Retina (tissue), 1 donor: Measurements from ENCODE around the gene ARMCX6.
"Not testable (repeated sequence)": the region's sequence is repeated elsewhere in the genome, so short reads cannot be mapped to it uniquely, and the experiment has no call there.

ENCODE experiments used
- DNase-seq: peaks from one replicate; pipeline ENCODE4 v3.0.0-alpha.2; 2016

ARMCX6 gene

DNA sequence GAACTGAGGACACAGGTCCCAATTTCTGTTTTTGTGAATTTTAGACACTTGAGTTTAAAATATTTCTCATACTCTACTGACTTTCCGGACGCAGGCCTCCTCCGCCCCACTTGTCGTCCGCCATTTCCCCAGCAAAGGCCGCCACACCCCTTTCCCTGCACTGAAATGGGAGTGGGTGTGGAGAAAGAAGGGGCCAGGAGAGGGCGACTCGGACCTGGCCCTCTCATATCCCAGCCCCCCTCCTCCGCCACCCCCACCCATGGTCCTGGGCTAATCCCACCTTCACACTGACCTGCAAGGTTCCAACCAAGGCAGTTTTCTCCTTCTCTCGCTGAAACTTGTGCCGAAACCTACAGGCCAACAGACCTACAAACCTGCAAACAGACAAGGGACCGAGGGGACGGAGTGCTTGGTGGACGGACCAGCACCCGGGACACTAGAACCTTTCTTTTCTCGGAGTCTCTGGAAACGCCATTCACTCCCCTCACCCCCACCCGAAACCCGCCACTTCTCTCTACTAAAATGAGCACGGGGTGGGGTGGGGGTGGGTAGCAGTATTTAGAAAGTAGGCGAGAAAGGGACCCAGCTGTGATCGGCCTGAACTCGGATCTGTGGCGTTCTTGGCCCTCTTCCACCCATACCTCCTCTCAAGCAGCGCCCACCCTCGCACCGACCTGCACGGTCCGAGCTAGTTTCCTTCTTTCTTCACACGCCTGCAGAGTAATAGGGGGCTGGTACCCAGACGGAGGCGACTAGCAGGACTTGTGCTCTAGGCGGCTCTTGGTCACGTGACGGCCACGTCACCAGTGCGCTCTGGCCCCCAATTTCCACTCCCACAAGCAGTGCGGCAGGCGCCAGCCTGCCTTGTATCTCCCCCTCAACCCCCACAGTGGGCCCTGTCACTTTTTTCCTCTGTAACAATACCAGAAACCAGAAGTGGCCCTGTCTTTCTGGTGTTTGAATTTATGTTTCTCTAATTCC, at the start of gene ARMCX6:
ARMCX6 (minus strand) TSS at position 790 of the 981 bp plus-strand sequence. CDS start 1,380 bp downstream, outside the sequence.
- DNase-seq, result peak; percentile 84

DNA sequence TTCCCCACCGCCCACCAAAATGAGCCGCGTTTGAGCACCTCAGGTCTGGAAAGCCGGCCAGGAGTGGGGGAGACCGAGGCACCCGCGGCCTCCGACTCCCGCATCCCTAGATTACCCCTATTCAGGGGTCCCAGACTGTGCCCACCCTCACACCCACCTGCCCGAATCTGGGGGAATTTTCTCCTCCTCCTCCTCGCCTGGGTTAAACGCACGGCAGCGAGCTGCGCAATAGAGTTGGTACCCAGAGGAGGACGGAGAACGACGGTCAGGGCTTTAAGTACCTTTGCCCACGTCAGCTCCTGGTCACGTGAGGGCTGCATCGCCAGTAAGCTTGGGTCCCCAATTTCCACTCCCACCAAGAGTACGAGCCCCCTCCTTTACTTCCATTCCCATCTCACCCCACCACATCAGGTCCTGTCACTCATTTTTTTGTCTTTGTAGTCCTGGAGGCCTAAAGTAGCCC, 41.8 kb upstream of the ARMCX6 start, which contains the start of gene ARMCX2:
ARMCX2 (minus strand) TSS at position 250 of the 463 bp plus-strand sequence. CDS start 2,262 bp downstream, outside the sequence.
- DNase-seq, result peak; percentile 71

DNA sequence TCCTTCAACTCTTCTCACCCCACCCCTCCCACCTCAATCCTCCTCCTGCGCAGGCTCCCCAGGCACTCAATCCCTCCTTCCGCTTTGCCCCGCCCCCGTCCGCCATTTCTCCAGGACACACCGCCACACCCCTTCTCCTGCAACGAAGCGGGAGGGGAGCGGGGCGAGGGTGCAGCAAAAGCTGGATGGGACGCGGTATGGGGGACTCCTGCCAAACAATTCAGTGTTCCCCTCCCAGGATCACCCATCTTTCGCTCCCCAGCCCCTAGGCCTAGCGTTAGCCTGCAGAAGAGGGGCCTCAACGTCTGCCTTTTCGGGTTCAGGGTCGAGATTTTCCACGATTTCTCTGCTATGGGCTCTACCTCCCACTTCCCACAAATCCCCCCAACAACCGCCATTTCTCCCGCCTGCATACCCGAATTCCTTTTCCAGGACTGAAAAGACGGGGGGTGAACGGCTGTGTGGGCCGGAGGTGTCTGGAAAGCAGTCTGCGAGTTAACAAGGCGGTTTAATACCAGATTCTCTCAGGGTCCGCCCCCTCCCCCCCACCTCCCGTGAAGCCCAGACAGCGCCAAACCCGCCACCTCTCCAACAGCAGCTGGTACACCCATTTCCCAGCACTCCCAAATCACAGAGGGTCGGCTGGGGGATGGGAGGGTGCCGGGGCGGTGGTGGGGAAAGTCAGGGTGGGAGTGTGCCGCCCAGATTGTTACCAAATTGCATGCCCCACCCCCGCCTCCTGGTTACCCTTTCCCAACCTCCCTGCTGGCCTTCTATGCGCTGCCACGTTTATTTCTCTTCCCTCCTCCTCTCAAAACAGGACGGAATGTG, 41.1 kb upstream of the ARMCX6 start:
- peak; percentile 73 for DNase-seq

DNA sequence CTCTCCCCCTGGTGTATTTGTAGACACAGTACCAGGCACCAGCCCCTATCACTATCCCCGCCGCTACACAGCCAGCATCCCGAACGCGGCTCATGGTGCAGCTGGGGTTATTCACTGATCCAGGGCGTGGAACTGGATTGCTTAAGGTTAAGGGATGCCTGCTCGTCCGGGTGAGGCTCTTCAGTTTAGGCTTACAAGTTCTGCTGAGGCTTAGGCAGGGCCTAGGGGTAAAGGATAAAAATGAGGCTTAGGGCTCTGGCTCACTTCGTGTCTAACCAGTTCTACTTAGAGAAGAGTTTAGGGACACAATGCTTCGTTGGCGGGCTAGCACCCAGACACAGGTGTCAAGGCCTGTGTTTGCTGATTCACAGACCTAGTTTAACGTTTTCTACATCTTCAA, 39.7 kb upstream of the ARMCX6 start:
- no peak for DNase-seq

DNA sequence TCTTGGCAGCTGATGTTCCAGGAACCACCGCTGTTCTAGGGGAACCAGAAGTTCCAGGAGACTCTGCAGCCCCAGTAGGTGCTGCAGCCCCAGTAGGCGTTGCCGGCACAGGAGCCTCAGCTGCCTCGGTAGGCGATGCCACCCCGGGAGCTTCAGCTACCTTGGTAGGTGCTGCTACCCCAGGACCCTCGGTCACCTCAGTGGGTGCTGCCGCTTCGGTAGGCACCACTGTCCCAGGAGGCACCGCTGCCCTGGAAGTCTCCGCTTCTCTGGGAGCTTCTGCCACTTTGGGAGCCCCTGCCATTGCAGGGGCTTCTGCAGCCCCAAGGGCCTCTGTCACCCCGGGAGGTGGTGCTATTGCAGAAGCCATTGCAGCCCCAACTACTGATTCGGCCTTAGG, 39.0 kb upstream of the ARMCX6 start:
- DNase-seq, result no peak

DNA sequence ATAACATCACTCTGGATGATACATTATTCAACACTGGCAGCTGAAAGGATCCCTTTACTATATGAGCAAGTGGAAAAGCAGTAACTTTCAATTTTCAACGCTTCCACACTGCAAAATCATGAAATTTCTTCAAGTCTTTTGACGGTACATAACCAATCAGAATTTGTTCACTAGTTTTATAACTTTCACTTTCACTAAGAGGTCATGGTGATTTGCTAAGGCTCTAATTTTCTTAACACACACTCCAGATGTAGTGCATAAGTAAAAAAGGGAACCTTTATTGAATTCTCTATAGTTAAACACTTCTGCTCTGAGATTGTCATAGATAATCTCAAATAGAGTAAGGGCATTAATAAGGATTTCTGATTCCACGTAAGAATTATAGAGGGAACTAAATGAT, 37.7 kb upstream of the ARMCX6 start:
- DNase-seq, result no peak

DNA sequence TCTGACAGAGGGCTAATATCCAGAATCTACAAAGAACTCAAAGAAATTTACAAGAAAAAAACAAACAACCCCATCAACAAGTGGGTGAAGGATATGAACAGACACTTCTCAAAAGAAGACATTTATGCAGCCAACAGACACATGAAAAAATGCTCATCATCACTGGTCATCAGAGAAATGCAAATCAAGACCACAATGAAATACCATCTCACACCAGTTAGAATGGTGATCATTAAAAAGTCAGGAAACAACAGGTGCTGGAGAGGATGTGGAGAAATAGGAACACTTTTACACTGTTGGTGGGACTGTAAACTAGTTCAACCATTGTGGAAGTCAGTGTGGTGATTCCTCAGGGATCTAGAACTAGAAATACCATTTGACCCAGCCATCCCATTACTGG, 29.9 kb upstream of the ARMCX6 start:
- DNase-seq, result not testable (repeated sequence)

DNA sequence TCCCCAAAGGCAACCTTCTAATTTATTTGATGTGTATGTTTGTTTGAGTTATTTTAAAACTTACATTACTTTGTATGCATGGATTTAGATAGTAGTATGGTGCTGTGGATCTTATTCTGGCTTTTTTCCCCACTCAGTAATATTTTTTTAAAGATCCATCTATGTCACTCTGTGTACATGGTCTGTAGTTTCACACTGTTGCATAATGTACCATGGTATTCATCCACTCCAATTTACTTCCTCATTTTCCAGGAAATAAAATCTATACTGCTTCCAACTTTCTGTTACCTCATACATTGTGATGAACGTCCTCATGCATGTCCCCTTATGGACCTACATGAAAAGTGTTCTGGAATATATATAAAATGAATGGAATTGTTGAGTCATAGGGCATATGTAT, 24.3 kb upstream of the ARMCX6 start:
- DNase-seq, result no peak

DNA sequence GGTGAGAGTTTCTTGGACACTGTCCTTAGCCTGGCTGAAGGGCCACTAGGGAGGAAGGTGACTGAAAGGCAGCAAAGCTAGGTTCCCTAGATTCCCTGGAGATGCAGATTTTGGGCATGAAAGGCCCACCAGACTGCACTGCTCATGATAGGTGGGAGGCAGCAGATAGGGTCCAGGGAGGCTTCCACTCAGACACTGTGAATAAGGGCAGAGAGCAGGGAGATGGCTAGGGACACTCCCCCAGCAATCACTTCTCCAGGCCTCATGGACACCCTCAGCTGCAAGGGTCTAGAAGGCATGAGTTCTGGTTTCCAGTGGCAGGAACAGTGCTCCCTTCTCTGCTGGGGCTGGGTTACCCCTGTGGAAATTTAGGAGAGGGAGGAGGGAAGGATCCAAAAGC, 21.8 kb upstream of the ARMCX6 start:
- DNase-seq, result no peak

DNA sequence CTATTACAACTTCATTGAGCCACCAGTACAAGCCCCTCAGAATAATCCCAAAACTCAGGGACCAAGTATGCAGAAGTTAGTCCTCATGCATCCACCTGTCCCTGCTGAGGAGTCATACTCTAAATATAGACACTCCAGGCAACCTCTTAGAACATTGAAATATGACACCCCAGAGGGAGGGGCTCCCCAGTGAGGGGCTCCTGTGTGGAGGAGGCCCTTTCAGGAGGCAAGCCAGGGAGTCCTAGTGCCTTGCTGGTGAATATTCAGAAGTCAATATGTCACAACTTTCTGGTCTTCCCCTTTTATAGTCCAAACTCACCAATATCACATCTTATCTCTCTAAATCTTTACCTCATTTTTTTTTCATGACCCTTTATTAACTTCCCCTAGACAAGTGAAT, 1.6 kb upstream of the ARMCX6 start:
- DNase-seq, result no peak

DNA sequence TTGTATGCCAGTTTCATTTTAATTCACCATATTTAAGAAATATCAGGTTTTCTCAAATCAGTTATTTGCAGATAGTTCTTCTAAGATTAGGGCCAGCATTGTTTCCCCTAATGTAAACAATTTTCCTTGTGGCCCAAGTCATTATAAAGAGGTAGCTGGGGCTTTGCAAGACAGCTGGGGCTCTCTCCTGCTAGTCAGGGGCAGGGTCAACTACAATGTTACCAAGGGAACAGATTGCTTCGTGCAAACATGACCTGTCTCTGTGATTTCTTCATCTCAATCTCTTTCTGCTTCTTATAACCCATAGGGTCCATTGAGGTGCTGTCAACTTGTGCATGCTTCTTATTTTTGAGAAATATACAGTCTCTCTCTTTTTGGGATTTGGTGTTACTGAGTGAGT, 12.1 kb downstream of the ARMCX6 start:
- DNase-seq, result peak; percentile 20

DNA sequence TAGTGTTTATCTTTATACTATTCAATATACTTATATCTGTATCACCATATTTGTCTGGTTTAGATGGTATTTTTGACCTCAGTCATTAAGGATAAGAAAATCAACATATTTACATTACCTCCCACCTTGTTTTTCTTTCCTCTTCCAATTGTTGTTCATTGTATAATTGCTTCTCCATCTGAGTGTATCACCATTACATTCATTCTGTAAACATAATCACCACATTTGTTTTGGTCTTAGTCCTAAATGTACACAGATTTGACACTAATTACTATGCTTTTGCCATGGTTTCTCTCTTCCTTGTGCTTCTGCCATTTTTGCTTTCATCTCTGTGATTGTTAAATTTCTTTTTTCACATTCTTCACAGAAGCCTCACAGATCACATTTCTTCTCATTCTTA, 12.7 kb downstream of the ARMCX6 start:
- DNase-seq, result no peak

DNA sequence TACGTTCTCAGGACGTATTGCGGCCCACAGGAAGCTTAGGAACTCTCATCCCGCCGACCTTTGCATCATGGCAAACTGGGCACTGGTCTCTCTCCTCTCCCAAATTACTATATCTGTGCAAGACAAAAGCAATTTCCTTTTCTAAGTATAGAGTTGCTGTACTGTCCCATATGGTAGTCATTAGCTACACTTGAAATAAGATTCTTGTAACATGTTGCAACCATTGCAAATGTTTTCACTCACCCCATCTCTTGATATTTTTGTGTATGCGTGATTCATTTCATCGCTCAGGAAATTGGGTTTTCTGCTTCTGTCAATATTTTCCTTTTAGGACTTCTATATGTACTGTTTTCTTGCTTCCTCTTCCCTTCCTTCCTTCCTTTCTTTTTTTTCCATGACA, 15.7 kb downstream of the ARMCX6 start:
- no peak for DNase-seq

DNA sequence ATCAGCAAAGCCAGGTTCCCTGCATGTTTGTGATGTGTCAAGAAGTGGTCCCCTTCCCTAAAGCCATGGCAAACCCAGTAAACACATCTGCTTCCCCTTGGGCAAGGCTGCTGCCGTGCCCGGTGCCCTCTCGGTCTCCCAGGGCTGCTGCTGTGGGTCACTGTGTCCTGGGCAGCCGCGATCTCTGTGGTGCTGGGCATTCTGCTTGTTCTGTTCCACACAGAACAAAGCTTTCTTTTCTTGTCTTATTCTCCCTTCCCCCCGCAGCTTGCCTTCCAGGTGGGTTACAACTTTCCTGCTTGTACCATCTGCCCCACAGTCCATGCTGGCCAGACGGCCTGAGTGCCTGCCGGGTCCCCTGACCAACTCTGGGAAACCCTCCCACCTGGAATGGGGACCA, 18.2 kb downstream of the ARMCX6 start:
- not testable (repeated sequence) for DNase-seq

DNA sequence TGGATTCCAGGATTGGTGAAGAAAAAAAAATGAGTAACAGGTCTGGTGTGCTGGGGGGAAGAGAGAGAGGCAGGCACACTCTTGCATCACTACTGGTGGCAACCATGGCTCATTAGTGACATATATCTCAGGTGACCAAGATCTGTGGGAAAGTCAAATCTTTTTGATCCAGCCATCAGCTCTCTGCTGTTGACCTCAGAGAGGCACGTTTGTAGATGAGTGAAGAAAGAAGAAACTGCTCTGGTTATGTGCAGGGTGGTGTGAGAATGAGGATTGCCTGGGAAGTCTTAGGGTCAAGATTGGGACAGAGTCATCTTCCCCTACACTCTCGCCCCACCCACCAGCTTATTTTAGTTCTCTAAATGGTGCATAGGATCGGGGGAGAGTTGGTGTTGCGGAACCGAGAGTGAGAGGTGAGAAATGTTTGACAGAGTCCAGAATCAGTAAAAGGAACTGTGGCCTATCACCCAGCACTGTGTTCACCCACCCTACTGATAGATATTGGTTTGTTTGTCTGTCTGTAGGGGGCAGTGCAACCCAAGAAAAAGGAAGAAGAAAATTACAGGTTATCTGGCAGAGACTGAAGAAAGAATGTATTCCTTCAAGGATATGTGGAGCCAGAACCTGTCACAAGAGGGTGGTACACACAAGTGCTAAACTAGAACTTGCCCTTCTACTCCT, 21.9 kb downstream of the ARMCX6 start:
- DNase-seq, result peak; percentile 27
